Urothelium cell line (cell line): ENCODE results near the gene MYO1F.
"Not testable (repeated sequence)": the region's sequence is repeated elsewhere in the genome, so short reads cannot be mapped to it uniquely, and the experiment has no call there.

Experiments used
- DNase-seq: peaks from one replicate; pipeline ENCODE4 v3.0.0; 2011; ENCODE audit warnings: low spot score, mixed read lengths
- FAIRE-seq: peaks from 2 replicates; lab custom pipeline; 2011; peaks lifted over from hg19 to GRCh38; lab: Jason Lieb, UNC

Gene MYO1F

GRCh38 chr19:8577247-8577646, at the start of gene MYO1F:
Gene MYO1F (minus strand): TSS chr19:8577442. CDS start chr19:8577309, 133 bp downstream.
- no peak for DNase-seq
- no peak for FAIRE-seq

- FAIRE-seq: no peak
- DNase-seq: no peak
Measured at GRCh38 chr19:8626842-8627241, 49.6 kb upstream of the MYO1F start.

- DNase-seq, FAIRE-seq: not testable (repeated sequence)
Measured at GRCh38 chr19:8622886-8623285, 45.6 kb upstream of the MYO1F start.

GRCh38 chr19:8618751-8619150, 41.5 kb upstream of the MYO1F start:
- no peak for FAIRE-seq
- DNase-seq: no peak

- no peak for FAIRE-seq
- DNase-seq: no peak
Measured at GRCh38 chr19:8617984-8618383, 40.7 kb upstream of the MYO1F start.

GRCh38 chr19:8617325-8617724, 40.1 kb upstream of the MYO1F start:
- not testable (repeated sequence) for FAIRE-seq, DNase-seq

- no peak for FAIRE-seq
- DNase-seq: no peak
Measured at GRCh38 chr19:8616861-8617260, 39.6 kb upstream of the MYO1F start.

- FAIRE-seq: no peak
- DNase-seq: no peak
Measured at GRCh38 chr19:8615813-8616596, 38.8 kb upstream of the MYO1F start.

- DNase-seq (no peak), FAIRE-seq (no peak)
Measured at GRCh38 chr19:8615024-8615423, 37.8 kb upstream of the MYO1F start.

GRCh38 chr19:8614455-8614854, 37.2 kb upstream of the MYO1F start:
- FAIRE-seq: no peak
- DNase-seq: no peak

- DNase-seq (no peak), FAIRE-seq (no peak)
Measured at GRCh38 chr19:8612807-8613171, 35.5 kb upstream of the MYO1F start.

GRCh38 chr19:8611877-8612806, 34.9 kb upstream of the MYO1F start:
- DNase-seq: peak; percentile 58
- FAIRE-seq: no peak

- DNase-seq: no peak
- no peak for FAIRE-seq
Measured at GRCh38 chr19:8611391-8611876, 34.2 kb upstream of the MYO1F start.

GRCh38 chr19:8610936-8611300, 33.7 kb upstream of the MYO1F start:
- no peak for FAIRE-seq
- DNase-seq: no peak

- FAIRE-seq (peak; percentile 69), DNase-seq (no peak)
Measured at GRCh38 chr19:8610041-8610935, 33.0 kb upstream of the MYO1F start, which contains the start of gene ADAMTS10. Gene ADAMTS10 (minus strand): TSS chr19:8610715. CDS start chr19:8605710, 5,005 bp downstream.

GRCh38 chr19:8609279-8610040, 32.2 kb upstream of the MYO1F start:
- DNase-seq (peak; percentile 68), FAIRE-seq (no peak)

- DNase-seq (no peak), FAIRE-seq (no peak)
Measured at GRCh38 chr19:8608941-8609278, 31.7 kb upstream of the MYO1F start.

- FAIRE-seq: no peak
Measured at GRCh38 chr19:8607386-8607785, 30.1 kb upstream of the MYO1F start.

GRCh38 chr19:8605514-8605913, 28.3 kb upstream of the MYO1F start:
- no peak for FAIRE-seq

More at GRCh38 chr19:8607386-8607785, 30.1 kb upstream of the MYO1F start:
- DNase-seq: no peak

GRCh38 chr19:8601796-8602195, 24.6 kb upstream of the MYO1F start:
- FAIRE-seq: no peak

More at GRCh38 chr19:8605514-8605913, 28.3 kb upstream of the MYO1F start:
- no peak for DNase-seq

More at GRCh38 chr19:8601796-8602195, 24.6 kb upstream of the MYO1F start:
- DNase-seq: no peak
